A673 (cell line): ENCODE data around the gene SNAI3.

ENCODE experiments used
- CTCF ChIP-seq: fragments of 300-800, 200-600 bp; sonication (generic); conservative IDR thresholded peaks from 2 replicates; pipeline ENCODE4 v1.5.1; 2017; ENCODE audit warnings: low read depth, mild to moderate bottlenecking, antibody characterized with exemption, low read length, moderate library complexity, mixed read lengths
- EZH2 ChIP-seq: fragments of 200-600 bp; sonication (generic); IDR thresholded peaks from 2 replicates; pipeline ENCODE4 v1.6.1; 2017; ENCODE audit warnings: borderline replicate concordance, low read depth, mild to moderate bottlenecking, mixed read lengths, antibody characterized with exemption, low read length; ENCODE audit not compliant: poor library complexity, severe bottlenecking

GRCh38 chr16:88693420-88694177 lies 7.3 kb upstream of the SNAI3 start:
- TF ChIP-seq CTCF, result no peak
- TF ChIP-seq EZH2, result no peak
